HL-60/S4 treated with retinoic acid at 250 ng/mL for 4 days and 3 days (cell line): Measurements from ENCODE around the gene TRPC4.

Experiments
- in situ Hi-C: fragments of 300-500 bp; cut with MboI; formaldehyde crosslinking; loops from 2 replicates; pipeline ENCODE4 v1.7.0; 2022; ENCODE audit warnings: low sequenced_read_pairs

TRPC4 gene

DNA sequence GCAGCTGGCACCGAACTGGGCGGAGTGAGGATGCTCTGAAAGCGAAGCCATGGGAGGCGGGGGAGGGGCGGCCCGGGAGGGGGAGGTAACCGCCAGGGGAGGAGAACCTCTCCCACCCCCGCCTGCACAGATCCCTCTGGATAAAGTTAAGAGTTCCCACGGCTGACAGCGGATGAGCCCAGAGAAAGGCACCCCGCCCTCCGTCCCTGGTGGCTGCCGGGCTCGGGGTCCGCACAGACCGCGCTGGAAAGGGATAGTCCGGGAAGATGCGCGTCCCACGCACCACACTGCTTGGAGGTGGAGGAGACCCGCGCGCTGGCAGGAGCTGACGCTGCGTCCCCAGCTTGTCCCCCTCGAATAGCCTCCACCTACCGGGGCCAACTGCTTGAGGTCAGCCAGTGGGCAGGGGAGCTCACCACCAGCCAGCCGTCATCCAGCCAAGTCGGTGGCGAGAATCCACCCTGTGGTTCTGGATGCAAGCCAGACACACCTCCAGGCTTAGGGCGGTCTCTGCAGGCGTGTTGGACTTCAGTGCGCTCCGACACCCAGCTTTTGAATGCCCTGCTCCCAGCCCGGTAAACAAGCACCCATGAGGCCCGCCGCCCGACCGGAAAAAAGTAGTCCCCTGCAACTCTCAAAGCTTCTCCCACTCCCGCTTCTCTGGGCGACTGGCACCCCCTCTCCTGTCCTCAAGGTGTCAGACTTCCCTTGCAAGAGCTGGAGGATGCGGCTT lies at the start of gene TRPC4:
TRPC4 (minus strand) TSS at position 17 of the 733 bp plus-strand sequence. CDS start 86,439 bp downstream, outside the sequence.
- in situ Hi-C loops: no loop called here

DNA sequence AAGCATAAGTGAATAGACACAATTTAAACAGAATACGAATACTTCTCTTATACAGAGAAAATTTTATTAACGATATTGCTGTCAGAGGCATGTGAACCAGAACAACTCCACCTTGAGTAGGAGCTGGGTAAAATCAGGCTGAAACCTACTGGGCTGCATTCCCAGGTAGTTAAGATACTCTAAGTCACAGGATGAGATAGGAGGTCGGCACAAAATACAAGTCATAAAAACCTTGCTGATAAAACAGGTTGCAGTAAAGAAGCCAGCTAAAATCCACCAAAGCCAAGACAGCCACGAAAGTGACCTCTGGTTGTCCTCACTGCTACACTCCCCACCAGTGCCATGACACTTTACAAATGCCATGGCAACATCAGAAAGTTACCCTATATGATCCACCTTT lies 49.2 kb upstream of the TRPC4 start:
- in situ Hi-C loops: no loop called here

DNA sequence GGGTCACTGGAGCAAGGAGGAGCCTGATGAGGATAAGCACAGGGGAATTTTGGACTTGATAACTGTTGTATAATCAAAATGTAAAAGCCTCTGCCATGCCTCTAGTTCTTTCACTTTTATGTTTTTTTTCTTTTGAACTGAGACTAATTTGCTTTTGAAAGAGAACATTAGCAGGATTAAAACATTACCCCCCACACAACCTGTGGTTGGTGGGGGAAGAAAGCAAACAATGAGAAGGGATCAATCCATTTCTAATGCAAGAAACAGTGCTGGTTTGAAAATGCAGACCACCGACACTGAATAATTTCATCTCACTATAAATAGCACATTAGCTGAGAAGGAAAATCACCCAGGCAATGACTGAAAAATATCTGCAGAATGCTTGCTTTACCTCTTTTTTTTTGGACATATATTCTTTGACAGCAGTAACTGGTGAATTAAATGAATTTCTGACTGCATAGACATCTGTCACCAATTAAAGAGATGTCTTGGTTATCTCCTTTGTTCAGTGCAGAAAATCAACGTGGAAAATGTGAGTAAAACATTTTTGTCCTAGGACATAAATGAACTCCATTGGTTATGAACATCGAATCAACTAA lies 48.6 kb upstream of the TRPC4 start:
- in situ Hi-C loops: no loop called here

GRCh38 chr13:37914781-37915391 lies 45.3 kb upstream of the TRPC4 start:
- in situ Hi-C loops: no loop called here

DNA sequence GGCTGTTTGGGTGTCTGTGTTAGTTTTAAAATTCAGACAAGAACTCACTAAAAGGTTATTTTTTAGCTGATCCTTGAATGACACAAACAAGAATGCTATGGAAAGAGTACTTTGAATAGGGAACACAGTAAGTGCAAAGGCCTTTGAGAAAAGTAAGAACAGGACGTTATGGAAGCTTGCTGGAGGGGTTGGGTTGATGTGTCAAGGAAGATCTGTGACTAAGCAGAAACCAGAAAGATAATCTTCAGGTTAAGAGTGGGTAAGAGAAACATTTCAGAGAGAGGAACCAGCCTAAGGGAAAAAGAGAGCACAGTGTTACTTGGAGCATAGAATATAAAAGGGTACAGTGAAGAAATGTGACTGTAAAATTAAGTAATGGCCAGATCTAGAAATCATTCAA lies 41.2 kb upstream of the TRPC4 start:
- in situ Hi-C loops: no loop called here

DNA sequence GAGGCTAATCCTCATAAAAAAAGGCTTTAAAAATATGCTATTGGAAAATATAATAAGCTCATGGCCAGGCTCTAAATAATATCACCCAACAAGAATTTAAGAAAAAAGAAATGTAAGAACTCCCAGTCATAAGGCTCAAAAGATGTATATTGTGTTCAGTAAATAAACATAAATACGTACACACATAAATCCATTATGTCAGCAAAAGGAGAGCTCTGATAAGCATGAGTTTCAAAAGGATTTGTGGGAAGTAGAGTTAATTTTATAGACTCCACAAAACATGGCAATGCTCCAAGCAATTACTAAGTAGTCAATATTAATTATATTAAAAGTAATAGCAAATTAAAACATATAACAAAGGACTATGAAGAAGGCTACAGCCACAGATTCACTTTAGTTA lies 37.3 kb upstream of the TRPC4 start:
- in situ Hi-C loops: no loop called here

- in situ Hi-C loops: no loop called here
These were observed 36.2 kb upstream of the TRPC4 start for GRCh38 chr13:37905736-37906135.

DNA sequence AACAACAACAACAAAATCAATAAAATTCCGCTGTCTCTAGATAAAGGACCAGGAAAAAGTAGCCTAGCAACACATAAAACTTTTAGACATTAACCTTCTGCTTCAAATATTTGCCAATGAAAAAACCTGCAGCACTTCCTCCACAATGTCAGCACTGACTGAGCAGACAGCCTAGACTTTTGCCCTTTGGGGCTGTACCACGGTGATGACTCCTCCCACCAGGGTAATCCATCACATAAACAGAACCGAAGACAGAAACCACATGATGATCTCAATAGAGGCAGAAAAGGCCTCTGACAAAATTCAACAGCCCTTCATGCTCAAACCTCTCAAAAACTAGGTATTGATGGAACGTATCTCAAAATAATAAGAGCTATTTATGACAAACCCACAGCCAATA lies 30.2 kb upstream of the TRPC4 start:
- in situ Hi-C loops: no loop called here

- in situ Hi-C loops: no loop called here
These were observed 23.7 kb upstream of the TRPC4 start for GRCh38 chr13:37893321-37893720.

- in situ Hi-C loops: no loop called here
These were observed 20.2 kb upstream of the TRPC4 start for GRCh38 chr13:37889820-37890219.

DNA sequence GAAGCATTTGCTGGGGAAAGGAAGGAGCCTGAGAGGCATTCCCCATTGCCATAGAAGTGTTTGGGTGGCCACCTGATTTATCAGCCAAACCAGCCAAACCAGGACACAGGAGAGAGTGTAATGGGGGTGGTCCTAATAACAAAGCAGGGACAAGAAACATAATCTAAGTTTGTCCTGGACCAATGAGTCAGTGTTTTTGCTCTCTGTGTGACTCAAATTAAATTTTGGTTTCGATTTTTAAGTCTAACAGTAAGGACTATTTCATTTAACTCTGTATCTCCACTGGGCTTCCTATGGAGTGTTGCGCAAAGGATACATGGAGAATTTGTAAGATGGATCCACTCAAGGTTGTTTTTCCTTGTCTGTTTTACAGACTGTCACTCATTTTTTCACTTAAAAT lies 19.5 kb upstream of the TRPC4 start:
- in situ Hi-C loops: no loop called here

- in situ Hi-C loops: no loop called here
These were observed 17.3 kb upstream of the TRPC4 start for GRCh38 chr13:37886879-37887278.

DNA sequence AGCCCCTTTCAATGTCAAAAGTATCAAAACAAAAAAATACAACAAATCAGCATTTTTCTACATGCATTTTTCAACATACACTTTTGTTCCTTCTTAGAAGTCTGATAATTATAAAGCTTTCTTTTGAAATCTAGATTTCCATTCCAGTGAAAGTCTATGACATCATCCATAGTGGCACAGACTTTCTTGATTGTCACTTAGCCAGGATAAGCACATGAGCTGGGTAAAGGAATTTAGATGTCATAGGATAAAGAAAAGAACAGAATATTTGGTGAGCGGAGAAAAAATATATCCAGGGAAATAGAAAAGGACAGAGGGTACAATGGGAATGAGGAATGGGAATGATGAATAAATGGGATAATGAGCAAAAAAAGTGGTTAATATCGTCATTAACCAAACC lies 15.1 kb upstream of the TRPC4 start:
- in situ Hi-C loops: no loop called here

DNA sequence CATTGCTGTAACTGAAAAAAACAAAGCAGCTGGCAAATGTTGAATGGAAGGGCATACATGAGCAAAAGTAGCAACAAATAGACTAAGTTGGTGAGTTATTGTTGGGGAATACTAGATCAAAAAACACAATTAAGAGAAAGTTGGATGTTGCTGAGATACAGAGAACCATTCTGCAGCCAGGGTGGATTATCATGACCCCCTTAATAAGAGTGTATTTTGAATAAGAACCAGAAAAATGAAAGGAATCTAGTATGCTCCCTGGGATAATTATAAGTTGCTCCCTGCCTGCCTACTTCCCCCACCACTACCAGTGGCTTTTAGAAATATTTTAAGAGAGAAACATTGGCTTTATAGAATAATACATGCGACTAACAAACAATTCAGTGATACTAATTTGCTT lies 14.5 kb upstream of the TRPC4 start:
- in situ Hi-C loops: no loop called here

DNA sequence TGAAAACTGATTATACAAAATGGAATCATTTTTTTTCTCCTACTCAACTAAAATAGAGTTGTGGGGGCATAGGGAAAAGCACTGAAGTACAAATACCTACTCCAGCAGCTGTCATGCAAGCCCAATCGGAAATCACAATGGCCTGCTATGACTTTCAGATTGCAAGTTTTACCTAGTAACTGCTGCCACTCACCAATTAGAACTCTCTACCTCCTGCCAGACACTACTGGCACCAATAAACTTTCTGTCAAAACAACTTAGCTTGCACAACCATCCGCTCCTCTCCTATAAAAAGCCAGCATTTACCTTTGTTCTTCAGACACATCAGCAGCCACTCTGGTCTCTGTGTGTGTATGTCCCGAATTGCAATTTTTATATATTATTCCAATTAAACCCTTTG lies 9.3 kb upstream of the TRPC4 start:
- in situ Hi-C loops: no loop called here

- in situ Hi-C loops: no loop called here
These were observed 8.9 kb upstream of the TRPC4 start for GRCh38 chr13:37878496-37878895.

DNA sequence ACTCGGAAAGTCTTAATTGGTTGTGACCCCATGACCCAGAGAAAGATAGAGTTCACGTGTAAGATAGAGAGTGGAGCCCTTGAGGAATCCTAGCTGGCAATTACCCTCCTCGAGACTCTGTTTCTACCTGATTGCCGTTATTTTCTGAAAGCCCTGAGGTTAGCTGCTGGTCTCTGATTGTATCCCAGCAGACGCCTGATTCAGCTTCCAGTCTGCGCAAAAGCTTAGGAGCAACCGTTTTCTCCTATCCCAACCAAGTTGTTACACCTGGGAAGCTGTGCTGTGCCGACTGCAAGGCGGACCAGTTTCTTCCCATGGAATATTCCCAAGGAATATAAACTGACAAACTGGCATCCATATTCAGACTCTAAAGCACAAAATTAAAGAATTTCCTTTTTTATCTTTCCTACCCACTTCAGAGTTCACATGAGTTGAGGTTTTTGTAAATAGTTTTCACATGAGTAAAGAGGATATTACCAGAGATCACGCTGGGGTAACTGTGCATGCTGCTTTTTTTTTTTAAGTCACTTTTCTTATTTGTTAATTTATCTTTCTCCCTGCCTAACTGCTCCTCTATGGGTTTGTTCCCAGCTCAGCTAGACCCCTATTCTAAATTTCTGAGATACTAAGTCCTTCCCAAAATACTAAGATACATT lies 1.5 kb upstream of the TRPC4 start:
- in situ Hi-C loops: no loop called here

- in situ Hi-C loops: no loop called here
These were observed 895 bp upstream of the TRPC4 start for GRCh38 chr13:37870489-37870845.

GRCh38 chr13:37869506-37869755 lies 141 bp downstream of the TRPC4 start:
- in situ Hi-C loops: no loop called here

DNA sequence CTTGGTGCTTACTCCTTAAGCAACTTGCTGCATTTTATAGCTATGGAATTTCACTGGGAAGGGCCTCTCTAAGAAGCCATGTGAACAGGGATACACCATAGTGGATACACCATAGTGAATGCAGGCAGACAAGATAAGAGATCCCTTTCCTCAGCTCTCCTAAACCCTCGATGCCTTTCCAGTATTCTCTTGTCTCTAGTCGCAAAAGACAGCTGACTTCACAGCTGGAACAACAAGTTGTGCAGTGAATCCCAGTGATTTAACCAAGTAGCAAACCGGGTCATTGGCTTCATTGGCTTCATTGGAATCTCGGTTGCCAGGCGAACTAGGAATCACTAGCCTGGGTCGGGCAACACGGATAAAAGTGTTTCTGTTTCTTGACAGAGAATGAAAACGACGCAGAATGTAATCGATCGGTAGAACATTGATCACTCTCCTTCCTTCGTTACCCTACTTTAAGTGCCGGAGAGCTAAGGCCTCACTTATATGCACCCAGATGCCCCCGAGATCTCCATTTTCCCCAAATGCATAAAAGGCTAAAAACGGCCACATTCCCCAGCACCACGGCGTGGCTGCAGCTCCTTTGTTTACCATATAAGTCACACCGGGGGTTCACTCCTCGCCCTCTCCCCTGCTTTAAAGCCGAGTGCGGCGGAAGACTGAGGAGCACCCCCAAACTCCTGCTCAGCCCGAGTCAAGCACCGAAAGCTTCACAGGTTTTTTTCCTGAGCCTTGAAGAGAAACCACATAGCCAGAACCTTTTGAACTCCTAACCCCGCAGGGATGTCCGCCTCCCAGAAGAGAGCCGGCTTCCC lies 674 bp downstream of the TRPC4 start:
- in situ Hi-C loops: no loop called here

- in situ Hi-C loops: no loop called here
These were observed 5.9 kb downstream of the TRPC4 start for GRCh38 chr13:37863708-37864107.
